Endothelial cell (in vitro differentiated cells): ENCODE data around the gene TMEM198. TPM values are rescaled to one million over a fixed set of nuclear protein-coding genes. Genes with fewer than 3 reads are reported as not detected.

ENCODE experiments used
- DNase-seq: peaks from one replicate; pipeline ENCODE4 v3.0.0; 2021; ENCODE audit warnings: low spot score
- H3K27ac Mint-ChIP-seq: one replicate; pipeline ENCODE4 v1.8.0; 2021; ENCODE audit warnings: mixed read lengths, inconsistent platforms; ENCODE audit not compliant: unreplicated experiment
- H3K27me3 Mint-ChIP-seq: one replicate; pipeline ENCODE4 v1.8.0; 2021; ENCODE audit warnings: mild to moderate bottlenecking, moderate library complexity, mixed read lengths, inconsistent platforms; ENCODE audit not compliant: unreplicated experiment
- H3K36me3 Mint-ChIP-seq: one replicate; pipeline ENCODE4 v1.8.0; 2021; ENCODE audit warnings: mild to moderate bottlenecking, low read depth, mixed read lengths, inconsistent platforms; ENCODE audit not compliant: unreplicated experiment
- H3K4me1 Mint-ChIP-seq: one replicate; pipeline ENCODE4 v1.8.0; 2021; ENCODE audit warnings: mild to moderate bottlenecking, mixed read lengths, inconsistent platforms; ENCODE audit not compliant: unreplicated experiment
- H3K4me3 Mint-ChIP-seq: one replicate; pipeline ENCODE4 v1.8.0; 2021; ENCODE audit warnings: mild to moderate bottlenecking, mixed read lengths, inconsistent platforms; ENCODE audit not compliant: unreplicated experiment
- H3K9me3 Mint-ChIP-seq: one replicate; pipeline ENCODE4 v1.8.0; 2021; ENCODE audit warnings: mixed read lengths, inconsistent platforms; ENCODE audit not compliant: unreplicated experiment
- CTCF ChIP-seq: fragments of 200-600 bp; sonication (generic); IDR thresholded peaks from one replicate; pipeline ENCODE4 v1.5.0; 2021; ENCODE audit warnings: antibody characterized with exemption; ENCODE audit not compliant: unreplicated experiment
- total RNA-seq: library from RNA; stranded (reverse); fragmentation: NEBNext Ultra II Directional; extraction: Animal tissue kit (Norgen Biotek cat#: 25700); gene quantifications from one replicate; pipeline ENCODE4 v1.2.1, GENCODE V29; 2021; ENCODE audit not compliant: unreplicated experiment

The TMEM198 gene
- total RNA-seq, 1 donor from 2014 or later, result not detected

- Mint-ChIP-seq H3K27me3 (peaks cover 32% of the 10 kb centered on the region), H3K9me3 (no peaks in the 10 kb centered on the region), H3K4me1 (peaks cover 39% of the 10 kb centered on the region), H3K27ac (no peak overlapping the region), H3K36me3 (no peaks in the 10 kb centered on the region), H3K4me3 (no peak overlapping the region)
- no peak for DNase-seq
- TF ChIP-seq CTCF, result no peak
Measured at GRCh38 chr2:219525533-219526232, 18.1 kb upstream of the TMEM198 start.

GRCh38 chr2:219526320-219527075 is 17.3 kb upstream of the TMEM198 start:
- no peak for DNase-seq
- no peak for TF ChIP-seq CTCF
- no peak overlapping the region for H3K27ac Mint-ChIP-seq
- H3K9me3 Mint-ChIP-seq, result no peaks in the 10 kb centered on the region
- peak overlapping the region; percentile 8 for H3K4me3 Mint-ChIP-seq
- H3K4me1 Mint-ChIP-seq, result peaks cover 39% of the 10 kb centered on the region
- H3K27me3 Mint-ChIP-seq, result peaks cover 36% of the 10 kb centered on the region
- no peaks in the 10 kb centered on the region for H3K36me3 Mint-ChIP-seq

- TF ChIP-seq CTCF, result no peak
- Mint-ChIP-seq H3K27me3 (peaks cover 35% of the 10 kb centered on the region), H3K4me1 (peaks cover 34% of the 10 kb centered on the region), H3K27ac (no peak overlapping the region), H3K4me3 (no peak overlapping the region), H3K9me3 (no peaks in the 10 kb centered on the region), H3K36me3 (no peaks in the 10 kb centered on the region)
- DNase-seq, result no peak
Measured at GRCh38 chr2:219527076-219527394, 16.8 kb upstream of the TMEM198 start.

GRCh38 chr2:219527472-219527871 is 16.4 kb upstream of the TMEM198 start:
- H3K4me3 Mint-ChIP-seq, result no peak overlapping the region
- H3K27ac Mint-ChIP-seq, result no peak overlapping the region
- DNase-seq, result no peak
- TF ChIP-seq CTCF, result no peak
- peaks cover 33% of the 10 kb centered on the region for H3K4me1 Mint-ChIP-seq
- H3K27me3 Mint-ChIP-seq, result peaks cover 36% of the 10 kb centered on the region
- no peaks in the 10 kb centered on the region for H3K36me3 Mint-ChIP-seq
- no peaks in the 10 kb centered on the region for H3K9me3 Mint-ChIP-seq
